Measurements from ENCODE around the gene TMC8. TPM values are rescaled to one million over a fixed set of nuclear protein-coding genes. Genes with fewer than 3 reads are reported as not detected.
A peak's percentile ranks its signal among the peaks of the same experiment; 100 is the strongest.
"Not testable (repeated sequence)": the region's sequence is repeated elsewhere in the genome, so short reads cannot be mapped to it uniquely, and the experiment has no call there.

TMC8 gene
- total RNA-seq, 1 donor from 2014 or later = 234 TPM

GRCh38 chr17:78170692-78171590 lies 40.4 kb downstream of the TMC8 start:
- Mint-ChIP-seq H3K27me3 (ENCODE audit: insufficient read depth) (peaks cover 2% of the 10 kb centered on the region), H3K36me3 (ENCODE audit: low read depth) (peaks cover 19% of the 10 kb centered on the region), H3K4me3 (peak overlapping the region; percentile 74), H3K4me1 (ENCODE audit: low read depth) (peaks cover 47% of the 10 kb centered on the region), H3K27ac (peak overlapping the region; percentile 61), H3K9me3 (no peaks in the 10 kb centered on the region)
- intact Hi-C loops (cut with micrococcal nuclease) = no loop called here
- no peak for DNase-seq (ENCODE audit: low spot score)

GRCh38 chr17:78171591-78172248 lies 41.1 kb downstream of the TMC8 start:
- H3K27me3 Mint-ChIP-seq (ENCODE audit: insufficient read depth); intact Hi-C loops (cut with micrococcal nuclease); DNase-seq (ENCODE audit: low spot score); H3K9me3 Mint-ChIP-seq: not testable (repeated sequence)
- Mint-ChIP-seq H3K27ac (peak overlapping the region; percentile 18), H3K4me3 (peak overlapping the region; percentile 42), H3K36me3 (ENCODE audit: low read depth) (peaks cover 19% of the 10 kb centered on the region), H3K4me1 (ENCODE audit: low read depth) (peaks cover 55% of the 10 kb centered on the region)

GRCh38 chr17:78172249-78173051 lies 41.9 kb downstream of the TMC8 start:
- Mint-ChIP-seq H3K27ac (peak overlapping the region; percentile 56), H3K4me3 (peak overlapping the region; percentile 42), H3K36me3 (ENCODE audit: low read depth) (peaks cover 19% of the 10 kb centered on the region), H3K4me1 (ENCODE audit: low read depth) (peaks cover 56% of the 10 kb centered on the region), H3K27me3 (ENCODE audit: insufficient read depth) (no peaks in the 10 kb centered on the region), H3K9me3 (no peaks in the 10 kb centered on the region)
- no peak for DNase-seq (ENCODE audit: low spot score)
- intact Hi-C loops (cut with micrococcal nuclease) = no loop called here

- DNase-seq (ENCODE audit: low spot score) = no peak
- intact Hi-C loops (cut with micrococcal nuclease) = no loop called here
- H3K9me3 Mint-ChIP-seq = no peaks in the 10 kb centered on the region
- peak overlapping the region; percentile 82 for H3K27ac Mint-ChIP-seq
- H3K27me3 Mint-ChIP-seq (ENCODE audit: insufficient read depth) = no peaks in the 10 kb centered on the region
- no peak overlapping the region for H3K4me3 Mint-ChIP-seq
- peaks cover 19% of the 10 kb centered on the region for H3K36me3 Mint-ChIP-seq (ENCODE audit: low read depth)
- peaks cover 56% of the 10 kb centered on the region for H3K4me1 Mint-ChIP-seq (ENCODE audit: low read depth)
Measured at GRCh38 chr17:78173097-78173715, 42.6 kb downstream of the TMC8 start.

GRCh38 chr17:78174346-78174869 lies 43.8 kb downstream of the TMC8 start:
- H3K36me3 Mint-ChIP-seq (ENCODE audit: low read depth) = peaks cover 27% of the 10 kb centered on the region
- peaks cover 59% of the 10 kb centered on the region for H3K4me1 Mint-ChIP-seq (ENCODE audit: low read depth)
- H3K9me3 Mint-ChIP-seq = no peaks in the 10 kb centered on the region
- intact Hi-C loops (cut with micrococcal nuclease) = no loop called here
- peak overlapping the region; percentile 82 for H3K27ac Mint-ChIP-seq
- H3K4me3 Mint-ChIP-seq = no peak overlapping the region
- no peaks in the 10 kb centered on the region for H3K27me3 Mint-ChIP-seq (ENCODE audit: insufficient read depth)
- no peak for DNase-seq (ENCODE audit: low spot score)

GRCh38 chr17:78174870-78175642 lies 44.5 kb downstream of the TMC8 start:
- Mint-ChIP-seq H3K4me1 (ENCODE audit: low read depth) (peaks cover 66% of the 10 kb centered on the region), H3K9me3 (no peaks in the 10 kb centered on the region), H3K27ac (peak overlapping the region; percentile 58), H3K36me3 (ENCODE audit: low read depth) (peaks cover 28% of the 10 kb centered on the region), H3K27me3 (ENCODE audit: insufficient read depth) (no peaks in the 10 kb centered on the region), H3K4me3 (no peak overlapping the region)
- intact Hi-C loops (cut with micrococcal nuclease) = no loop called here
- no peak for DNase-seq (ENCODE audit: low spot score)

GRCh38 chr17:78175643-78175981 lies 45.0 kb downstream of the TMC8 start:
- no peak for DNase-seq (ENCODE audit: low spot score)
- intact Hi-C loops (cut with micrococcal nuclease) = no loop called here
- peaks cover 69% of the 10 kb centered on the region for H3K4me1 Mint-ChIP-seq (ENCODE audit: low read depth)
- H3K27me3 Mint-ChIP-seq (ENCODE audit: insufficient read depth) = no peaks in the 10 kb centered on the region
- no peak overlapping the region for H3K4me3 Mint-ChIP-seq
- H3K27ac Mint-ChIP-seq = no peak overlapping the region
- H3K9me3 Mint-ChIP-seq = no peaks in the 10 kb centered on the region
- H3K36me3 Mint-ChIP-seq (ENCODE audit: low read depth) = peaks cover 32% of the 10 kb centered on the region

GRCh38 chr17:78176548-78177025 lies 46.0 kb downstream of the TMC8 start:
- DNase-seq (ENCODE audit: low spot score) = peak; percentile 70
- no peaks in the 10 kb centered on the region for H3K9me3 Mint-ChIP-seq
- H3K4me3 Mint-ChIP-seq = no peak overlapping the region
- intact Hi-C loops (cut with micrococcal nuclease) = loop anchor here (1.0 to 2.0 kb wide), 5 partner anchors 11 to 157 kb away; partner anchors contain the start of genes AFMID and TK1
- H3K36me3 Mint-ChIP-seq (ENCODE audit: low read depth) = peaks cover 35% of the 10 kb centered on the region
- H3K4me1 Mint-ChIP-seq (ENCODE audit: low read depth) = peaks cover 67% of the 10 kb centered on the region
- no peaks in the 10 kb centered on the region for H3K27me3 Mint-ChIP-seq (ENCODE audit: insufficient read depth)
- H3K27ac Mint-ChIP-seq = no peak overlapping the region

GRCh38 chr17:78179372-78179771 lies 48.8 kb downstream of the TMC8 start:
- Mint-ChIP-seq H3K27me3 (ENCODE audit: insufficient read depth) (no peaks in the 10 kb centered on the region), H3K4me1 (ENCODE audit: low read depth) (peaks cover 55% of the 10 kb centered on the region), H3K27ac (peak overlapping the region; percentile 7), H3K36me3 (ENCODE audit: low read depth) (peaks cover 23% of the 10 kb centered on the region), H3K4me3 (no peak overlapping the region), H3K9me3 (no peaks in the 10 kb centered on the region)
- intact Hi-C loops (cut with micrococcal nuclease) = no loop called here
- DNase-seq (ENCODE audit: low spot score) = no peak

- H3K4me1 Mint-ChIP-seq (ENCODE audit: low read depth) = peaks cover 62% of the 10 kb centered on the region
- H3K4me3 Mint-ChIP-seq = peak overlapping the region; percentile 44
- H3K36me3 Mint-ChIP-seq (ENCODE audit: low read depth) = peaks cover 28% of the 10 kb centered on the region
- H3K9me3 Mint-ChIP-seq = no peaks in the 10 kb centered on the region
- peak overlapping the region; percentile 59 for H3K27ac Mint-ChIP-seq
- DNase-seq (ENCODE audit: low spot score) = no peak
- intact Hi-C loops (cut with micrococcal nuclease) = no loop called here
- no peaks in the 10 kb centered on the region for H3K27me3 Mint-ChIP-seq (ENCODE audit: insufficient read depth)
Measured at GRCh38 chr17:78180083-78180482, 49.5 kb downstream of the TMC8 start.

GRCh38 chr17:78180508-78180907 lies 49.9 kb downstream of the TMC8 start:
- Mint-ChIP-seq H3K4me1 (ENCODE audit: low read depth) (peaks cover 62% of the 10 kb centered on the region), H3K27ac (peak overlapping the region; percentile 59), H3K9me3 (no peaks in the 10 kb centered on the region), H3K4me3 (peak overlapping the region; percentile 44), H3K36me3 (ENCODE audit: low read depth) (peaks cover 28% of the 10 kb centered on the region), H3K27me3 (ENCODE audit: insufficient read depth) (no peaks in the 10 kb centered on the region)
- intact Hi-C loops (cut with micrococcal nuclease) = no loop called here
- DNase-seq (ENCODE audit: low spot score) = no peak
